Measurements from ENCODE around the gene ATP8B3. TPM values are rescaled to one million over a fixed set of nuclear protein-coding genes. Genes with fewer than 3 reads are reported as not detected.

ATP8B3 gene
- total RNA-seq, result 1 to 10 TPM; 2.3 to 3.4 TPM
- polyA plus RNA-seq (2013, experiment 1 of 2), result 3.7 TPM
- polyA plus RNA-seq (2013, experiment 2 of 2), result 3.3 TPM
- long read RNA-seq, experiment 1, partial matches to known transcripts, result 4 of 4 reads
- long read RNA-seq, experiment 1, other reads (novel, unspliced or antisense), result 0 of 4 reads
- long read RNA-seq, experiment 2, partial matches to known transcripts, result 1 of 7 reads
- long read RNA-seq, experiment 2, other reads (novel, unspliced or antisense), result 6 of 7 reads
- long read RNA-seq, experiment 3, partial matches to known transcripts, result 11 of 18 reads
- long read RNA-seq, experiment 3, other reads (novel, unspliced or antisense), result 7 of 18 reads
- long read RNA-seq, experiment 4, result 0 reads

- H3K9ac ChIP-seq (ENCODE audit: extremely low read depth, low read length, poor library complexity, severe bottlenecking), result peak within 1 kb of the TSS; percentile 33
- peak within 1 kb of the TSS; percentile 53 for H3K27ac ChIP-seq (ENCODE audit: low read depth, low read length)
- Mint-ChIP-seq H3K27me3 (ENCODE audit: insufficient read depth) (peaks cover 8% of the 10 kb centered on the region), H3K4me1 (peaks cover 2% of the 10 kb centered on the region), H3K27ac (peak within 1 kb of the TSS; percentile 95), H3K4me3 (peak within 1 kb of the TSS; percentile 75), H3K9me3 (no peaks in the 10 kb centered on the region), H3K36me3 (ENCODE audit: low read depth) (peaks cover 5% of the 10 kb centered on the region)
- WGBS, 2 experiments (ENCODE audit: insufficient coverage in 1 of 2, insufficient read length in 1 of 2), result 0 to 7% methylated on average over 4 to 43 of the region's 48 CpGs
- TF ChIP-seq CTCF (conservative IDR thresholded peaks at IDR 0.05), result peak; percentile 54
- DNase-seq, result no peak
- H3K4me1 ChIP-seq (ENCODE audit: control insufficient read depth, insufficient read depth, low read length), result no peaks in the 10 kb centered on the region
- H3K9me3 ChIP-seq (ENCODE audit: control insufficient read depth, low read length), result no peaks in the 10 kb centered on the region
- H3K27me3 ChIP-seq (ENCODE audit: control insufficient read depth, insufficient read depth, low read length, poor library complexity, severe bottlenecking), result no peaks in the 10 kb centered on the region
- H3K36me3 ChIP-seq (ENCODE audit: control insufficient read depth, insufficient read depth, low read length), result no peaks in the 10 kb centered on the region
- peak within 1 kb of the TSS; percentile 85 for H3K4me3 ChIP-seq (ENCODE audit: low read length)
Measured at GRCh38 chr19:1811942-1812425, at the start of gene ATP8B3. ATP8B3 (minus strand) TSS chr19:1812276; CDS start chr19:1811736, 540 bp downstream.

GRCh38 chr19:1861599-1862031 is 49.5 kb upstream of the ATP8B3 start:
- Histone ChIP-seq H3K27me3 (ENCODE audit: control insufficient read depth, insufficient read depth, low read length, poor library complexity, severe bottlenecking) (no peaks in the 10 kb centered on the region), H3K4me1 (ENCODE audit: control insufficient read depth, insufficient read depth, low read length) (peaks cover 20% of the 10 kb centered on the region), H3K9ac (ENCODE audit: extremely low read depth, low read length, poor library complexity, severe bottlenecking) (peak overlapping the region; percentile 64), H3K36me3 (ENCODE audit: control insufficient read depth, insufficient read depth, low read length) (no peaks in the 10 kb centered on the region), H3K9me3 (ENCODE audit: control insufficient read depth, low read length) (no peaks in the 10 kb centered on the region), H3K4me3 (ENCODE audit: low read length) (peak overlapping the region; percentile 89), H3K27ac (ENCODE audit: low read depth, low read length) (no peak overlapping the region)
- DNase-seq, result no peak
- no peak for TF ChIP-seq CTCF (conservative IDR thresholded peaks at IDR 0.05)
- 5 to 6% methylated on average over 13 to 23 of the region's 23 CpGs for WGBS, 2 experiments (ENCODE audit: insufficient coverage in 1 of 2, insufficient read length in 1 of 2)
- Mint-ChIP-seq H3K4me1 (peaks cover 23% of the 10 kb centered on the region), H3K4me3 (peak overlapping the region; percentile 85), H3K27me3 (ENCODE audit: insufficient read depth) (peaks cover 7% of the 10 kb centered on the region), H3K9me3 (no peaks in the 10 kb centered on the region), H3K27ac (no peak overlapping the region), H3K36me3 (ENCODE audit: low read depth) (no peaks in the 10 kb centered on the region)

- TF ChIP-seq CTCF (conservative IDR thresholded peaks at IDR 0.05), result no peak
- H3K9me3 ChIP-seq (ENCODE audit: control insufficient read depth, low read length), result no peaks in the 10 kb centered on the region
- 23 to 32% methylated on average over 15 to 28 of the region's 28 CpGs for WGBS, 2 experiments (ENCODE audit: insufficient coverage in 1 of 2, insufficient read length in 1 of 2)
- peaks cover 22% of the 10 kb centered on the region for H3K4me1 ChIP-seq (ENCODE audit: control insufficient read depth, insufficient read depth, low read length)
- H3K4me3 ChIP-seq (ENCODE audit: low read length), result peak overlapping the region; percentile 89
- DNase-seq, result no peak
- peaks cover 27% of the 10 kb centered on the region for H3K4me1 Mint-ChIP-seq
- peak overlapping the region; percentile 85 for H3K4me3 Mint-ChIP-seq
- H3K36me3 ChIP-seq (ENCODE audit: control insufficient read depth, insufficient read depth, low read length), result no peaks in the 10 kb centered on the region
- H3K36me3 Mint-ChIP-seq (ENCODE audit: low read depth), result no peaks in the 10 kb centered on the region
- no peak overlapping the region for H3K27ac ChIP-seq (ENCODE audit: low read depth, low read length)
- no peaks in the 10 kb centered on the region for H3K9me3 Mint-ChIP-seq
- H3K27ac Mint-ChIP-seq, result no peak overlapping the region
- peaks cover 7% of the 10 kb centered on the region for H3K27me3 Mint-ChIP-seq (ENCODE audit: insufficient read depth)
- H3K9ac ChIP-seq (ENCODE audit: extremely low read depth, low read length, poor library complexity, severe bottlenecking), result peak overlapping the region; percentile 64
- no peaks in the 10 kb centered on the region for H3K27me3 ChIP-seq (ENCODE audit: control insufficient read depth, insufficient read depth, low read length, poor library complexity, severe bottlenecking)
Measured at GRCh38 chr19:1860821-1861598, 48.9 kb upstream of the ATP8B3 start.

All from endodermal cell (in vitro differentiated cells).